CD4-positive, alpha-beta T cell (primary cell): ENCODE data around the gene TTC27. TPM values are rescaled to one million over a fixed set of nuclear protein-coding genes. Genes with fewer than 3 reads are reported as not detected.

Experiments used
- ATAC-seq: fragments of 200-7000 bp; cut with Tn5 transposase; one replicate; pipeline ENCODE4 v1.10.0; 2022; ENCODE audit warnings: mild to moderate bottlenecking; ENCODE audit not compliant: poor library complexity
- CTCF ChIA-PET: fragments of 350-600 bp; sonication (Branson Sonifier 250); formaldehyde crosslinking; loops from one replicate; lab custom pipeline; 2021; ENCODE audit warnings: antibody characterized with exemption, inconsistent platforms; lab: Charles Lee
- POLR2A ChIA-PET: fragments of 350-600 bp; sonication (Branson Sonifier 250); formaldehyde crosslinking; loops from one replicate; lab custom pipeline; 2021; ENCODE audit warnings: antibody characterized with exemption, inconsistent platforms; lab: Charles Lee
- DNase-seq, 14 experiments: peaks; one replicate each; pipeline ENCODE4 v3.0.0-alpha.2; 2013 to 2020; ENCODE audit warnings: mixed read lengths in 2 of 14
- H3K27ac ChIP-seq, 2 donors: one replicate each; pipeline versions ENCODE4 v1.5.1 to v1.7.0; 2013; ENCODE audit warnings: low read length in 2 of 2, low read depth in 1 of 2, mild to moderate bottlenecking in 1 of 2
- H3K27me3 ChIP-seq, 2 experiments: 1 replicate in 1 of 2; 2 replicates in 1 of 2; pipeline versions ENCODE4 v1.6.1 to v1.7.0; 2013; ENCODE audit warnings: low read length in 2 of 2, control low read depth in 1 of 2, mild to moderate bottlenecking in 1 of 2, moderate library complexity in 1 of 2; ENCODE audit not compliant: insufficient read depth in 2 of 2, control insufficient read depth in 1 of 2
- H3K36me3 ChIP-seq: one replicate; pipeline ENCODE4 v1.6.1; 2013; ENCODE audit warnings: low read length, control low read depth; ENCODE audit not compliant: insufficient read depth
- H3K4me1 ChIP-seq: one replicate; pipeline ENCODE4 v1.6.1; 2013; ENCODE audit warnings: low read length, control low read depth; ENCODE audit not compliant: insufficient read depth
- H3K4me3 ChIP-seq: one replicate; pipeline ENCODE4 v1.5.1; 2013; ENCODE audit warnings: mild to moderate bottlenecking, low read length, moderate library complexity
- H3K9me3 ChIP-seq, 2 experiments: 1 replicate in 1 of 2; 2 replicates in 1 of 2; pipeline versions ENCODE4 v1.6.1 to v1.7.0; 2013; ENCODE audit warnings: low read length in 2 of 2, mild to moderate bottlenecking in 2 of 2, control low read depth in 1 of 2, moderate library complexity in 1 of 2; ENCODE audit not compliant: control insufficient read depth in 1 of 2, insufficient read depth in 1 of 2
- H3K27ac Mint-ChIP-seq: one replicate; pipeline ENCODE4 v1.8.0; 2020; ENCODE audit warnings: mixed read lengths
- H3K27me3 Mint-ChIP-seq: one replicate; pipeline ENCODE4 v1.8.0; 2021; ENCODE audit warnings: mixed read lengths
- H3K36me3 Mint-ChIP-seq: one replicate; pipeline ENCODE4 v1.8.0; 2021; ENCODE audit warnings: low read depth, mixed read lengths
- H3K4me1 Mint-ChIP-seq: one replicate; pipeline ENCODE4 v1.8.0; 2021; ENCODE audit warnings: low read depth, mixed read lengths
- H3K4me3 Mint-ChIP-seq: one replicate; pipeline ENCODE4 v1.8.0; 2020; ENCODE audit warnings: mild to moderate bottlenecking, mixed read lengths
- H3K9me3 Mint-ChIP-seq: one replicate; pipeline ENCODE4 v1.8.0; 2020; ENCODE audit warnings: mixed read lengths
- CTCF ChIP-seq: fragments of 200-600 bp; IDR thresholded peaks from one replicate; pipeline ENCODE4 v1.8.0; 2022; ENCODE audit warnings: antibody characterized with exemption, mild to moderate bottlenecking
- intact Hi-C, 2 experiments: fragments of 100-400 bp; cut with DNase I in 1 of 2; cut with micrococcal nuclease in 1 of 2; formaldehyde crosslinking; loops; one replicate each; pipeline versions ENCODE4 v1.15.1 to v1.9.0; 2023 to 2025; cut with DNase I, micrococcal nuclease
- total RNA-seq, 174 experiments: library from RNA in 2 of 174; stranded (reverse) in 2 of 174; gene quantifications; one replicate each; pipeline ENCODE4 v1.2.3 and lab custom pipeline; 2021 to 2026

Gene TTC27
- total RNA-seq, 2 experiments from 2014 or later, result 11.6 to 17.6 TPM

- ChIA-PET POLR2A (no interaction called here), CTCF (no interaction called here)
- Mint-ChIP-seq H3K36me3 (no peaks in the 10 kb centered on the region), H3K27me3 (peaks cover 24% of the 10 kb centered on the region), H3K9me3 (no peaks in the 10 kb centered on the region), H3K4me3 (no peak overlapping the region), H3K27ac (no peak overlapping the region), H3K4me1 (no peaks in the 10 kb centered on the region)
- Histone ChIP-seq H3K27ac (no peak overlapping the region), H3K36me3 (no peaks in the 10 kb centered on the region), H3K4me3 (no peak overlapping the region), H3K9me3 (no peaks in the 10 kb centered on the region), H3K4me1 (no peaks in the 10 kb centered on the region), H3K27me3 (peaks cover 0 to 7% of the 10 kb centered on the region in 2 experiments)
- intact Hi-C loops, result no loop called here
- no peak for TF ChIP-seq CTCF
- DNase-seq (no peak), ATAC-seq (no peak)
These were observed 230.9 kb downstream of the TTC27 start for GRCh38 chr2:32858713-32859112.

- intact Hi-C loops, result no loop called here
These were observed 232.5 kb downstream of the TTC27 start for GRCh38 chr2:32860385-32860784.

DNA sequence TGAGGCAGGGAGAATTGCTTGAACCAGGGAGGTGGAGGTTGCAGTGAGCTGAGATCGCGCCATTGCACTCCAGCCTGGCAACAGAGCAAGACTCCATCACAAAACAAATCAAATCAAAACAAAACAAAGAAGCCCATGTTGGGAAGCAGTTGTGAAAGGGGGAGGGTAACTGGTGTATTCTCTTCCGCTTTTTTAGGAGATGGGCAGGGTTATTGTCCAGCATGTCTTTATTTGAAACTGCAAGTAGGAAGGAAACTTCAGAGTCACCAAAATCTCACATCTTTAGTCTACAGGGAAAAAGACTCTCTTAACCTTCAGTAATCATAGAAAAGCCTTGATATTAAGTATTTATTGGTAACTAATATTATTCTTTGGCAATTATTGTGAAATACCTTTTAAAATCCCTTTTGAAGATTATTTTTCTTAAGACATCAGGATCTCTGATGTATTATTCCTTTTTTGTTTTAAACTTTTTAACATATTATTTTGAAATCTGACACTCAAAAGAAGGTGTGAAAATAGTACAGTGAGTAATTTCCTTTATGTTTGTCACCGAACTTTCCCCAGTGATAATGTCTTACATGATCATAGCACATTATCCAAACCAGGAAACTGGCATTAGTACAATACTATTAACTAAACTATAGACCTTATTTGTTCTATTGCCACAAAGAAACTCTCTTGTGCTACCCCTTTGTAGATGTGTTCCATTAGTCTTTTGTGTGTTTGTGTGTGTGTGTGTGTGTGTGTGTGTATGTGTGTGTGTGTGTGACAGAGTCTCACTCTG lies 234.6 kb downstream of the TTC27 start:
- no peak for TF ChIP-seq CTCF
- Histone ChIP-seq H3K4me1 (no peaks in the 10 kb centered on the region), H3K27ac (no peak overlapping the region), H3K36me3 (no peaks in the 10 kb centered on the region), H3K4me3 (no peak overlapping the region), H3K9me3 (no peaks in the 10 kb centered on the region), H3K27me3 (no peaks in the 10 kb centered on the region)
- Mint-ChIP-seq H3K27me3 (peaks cover 16% of the 10 kb centered on the region), H3K4me3 (no peak overlapping the region), H3K4me1 (no peaks in the 10 kb centered on the region), H3K36me3 (no peaks in the 10 kb centered on the region), H3K9me3 (no peaks in the 10 kb centered on the region), H3K27ac (no peak overlapping the region)
- ChIA-PET POLR2A (no interaction called here), CTCF (no interaction called here)
- DNase-seq (peak in 1 of 14 experiments; percentile 5), ATAC-seq (no peak)
- intact Hi-C loops, result no loop called here

More at GRCh38 chr2:32860385-32860784, 232.5 kb downstream of the TTC27 start:
- CTCF ChIA-PET, result no interaction called here
- POLR2A ChIA-PET, result no interaction called here
- DNase-seq, result no peak
- H3K36me3 ChIP-seq, result no peaks in the 10 kb centered on the region
- H3K9me3 ChIP-seq, result no peaks in the 10 kb centered on the region
- no peak for TF ChIP-seq CTCF
- Mint-ChIP-seq H3K27ac (no peak overlapping the region), H3K9me3 (no peaks in the 10 kb centered on the region), H3K27me3 (peaks cover 17% of the 10 kb centered on the region), H3K36me3 (no peaks in the 10 kb centered on the region), H3K4me1 (no peaks in the 10 kb centered on the region), H3K4me3 (no peak overlapping the region)
- no peaks in the 10 kb centered on the region for H3K4me1 ChIP-seq
- no peak overlapping the region for H3K4me3 ChIP-seq
- ATAC-seq, result no peak
- no peak overlapping the region for H3K27ac ChIP-seq
- H3K27me3 ChIP-seq, result peaks cover 0 to 4% of the 10 kb centered on the region in 2 experiments
